Rectal smooth muscle tissue (tissue), 1 donor: ENCODE data around the gene ENDOV.

Experiments used
- H3K27ac ChIP-seq: one replicate; pipeline ENCODE4 v1.7.0; 2013; ENCODE audit warnings: low read depth, low read length, inconsistent platforms
- H3K27me3 ChIP-seq: one replicate; pipeline ENCODE4 v1.7.0; 2013; ENCODE audit warnings: low read length; ENCODE audit not compliant: control insufficient read depth, insufficient read depth
- H3K36me3 ChIP-seq: one replicate; pipeline ENCODE4 v1.7.0; 2013; ENCODE audit warnings: low read length; ENCODE audit not compliant: control insufficient read depth, insufficient read depth
- H3K4me1 ChIP-seq: one replicate; pipeline ENCODE4 v1.7.0; 2013; ENCODE audit warnings: low read length; ENCODE audit not compliant: control insufficient read depth, insufficient read depth
- H3K4me3 ChIP-seq: one replicate; pipeline ENCODE4 v1.7.0; 2013; ENCODE audit warnings: low read length
- H3K9ac ChIP-seq: one replicate; pipeline ENCODE4 v1.7.0; 2013; ENCODE audit warnings: low read length

ENDOV gene

GRCh38 chr17:80414803-80415625, at the start of gene ENDOV:
ENDOV (plus strand) TSS chr17:80415167; CDS start chr17:80415195, 28 bp downstream.
- H3K9ac ChIP-seq = peak within 1 kb of the TSS; percentile 92
- peak within 1 kb of the TSS; percentile 95 for H3K27ac ChIP-seq
- H3K27me3 ChIP-seq = no peaks in the 10 kb centered on the region

DNA sequence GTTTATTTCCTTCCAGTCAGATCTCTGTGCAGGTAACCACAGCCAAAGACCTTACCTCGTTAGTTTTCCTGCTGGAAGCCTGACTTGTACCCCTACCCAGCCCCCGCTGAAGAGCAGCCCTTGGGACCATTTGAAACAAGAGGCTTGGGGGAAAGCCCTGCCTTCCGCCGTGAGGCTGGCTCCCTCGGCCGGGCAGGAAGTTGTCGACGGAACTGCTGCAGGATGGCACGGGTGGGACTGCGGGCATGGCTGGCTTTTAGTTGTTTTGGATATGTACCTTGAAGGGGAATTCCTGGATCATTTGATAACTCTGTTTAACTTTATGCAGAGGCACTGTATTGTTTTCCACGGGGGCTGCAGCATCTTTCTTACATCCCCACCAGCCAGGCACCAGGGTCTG, 49.0 kb upstream of the ENDOV start:
- H3K36me3 ChIP-seq = peaks cover 59% of the 10 kb centered on the region
- H3K4me1 ChIP-seq = no peaks in the 10 kb centered on the region
- H3K27ac ChIP-seq = no peak overlapping the region
- no peak overlapping the region for H3K9ac ChIP-seq
- H3K4me3 ChIP-seq = no peak overlapping the region
- H3K27me3 ChIP-seq = no peaks in the 10 kb centered on the region

More at GRCh38 chr17:80414803-80415625, at the start of gene ENDOV:
- peaks cover 3% of the 10 kb centered on the region for H3K4me1 ChIP-seq
- H3K36me3 ChIP-seq = peaks cover 6% of the 10 kb centered on the region
- peak within 1 kb of the TSS; percentile 90 for H3K4me3 ChIP-seq

DNA sequence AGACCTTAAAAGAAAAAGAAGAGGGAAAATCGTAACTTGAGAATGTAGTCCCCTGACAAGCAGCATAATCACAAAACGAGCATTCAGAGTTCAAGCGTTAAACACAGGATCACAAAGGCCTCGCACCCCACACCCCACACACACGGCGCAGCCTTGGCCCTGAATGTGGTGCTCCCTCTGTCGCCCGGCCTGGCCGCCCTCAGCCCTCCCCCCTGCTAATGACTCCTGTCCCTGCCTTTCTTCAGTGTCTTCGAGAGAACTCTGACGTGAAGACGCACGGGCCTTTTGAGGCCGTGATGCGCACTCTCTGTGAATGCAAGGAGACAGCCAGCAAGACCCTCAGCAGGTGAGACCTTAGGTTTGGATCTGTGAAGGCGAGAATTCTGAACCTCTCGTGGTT, 47.5 kb upstream of the ENDOV start:
- Histone ChIP-seq H3K4me1 (no peaks in the 10 kb centered on the region), H3K27ac (no peak overlapping the region), H3K36me3 (peaks cover 57% of the 10 kb centered on the region), H3K27me3 (no peaks in the 10 kb centered on the region), H3K9ac (no peak overlapping the region), H3K4me3 (no peak overlapping the region)

- Histone ChIP-seq H3K4me3 (no peak overlapping the region), H3K27me3 (no peaks in the 10 kb centered on the region), H3K9ac (no peak overlapping the region), H3K36me3 (peaks cover 52% of the 10 kb centered on the region), H3K27ac (no peak overlapping the region), H3K4me1 (no peaks in the 10 kb centered on the region)
Measured at GRCh38 chr17:80371196-80371595, 43.8 kb upstream of the ENDOV start.

GRCh38 chr17:80372456-80372855, 42.5 kb upstream of the ENDOV start:
- Histone ChIP-seq H3K36me3 (peaks cover 60% of the 10 kb centered on the region), H3K4me1 (no peaks in the 10 kb centered on the region), H3K4me3 (no peak overlapping the region)

DNA sequence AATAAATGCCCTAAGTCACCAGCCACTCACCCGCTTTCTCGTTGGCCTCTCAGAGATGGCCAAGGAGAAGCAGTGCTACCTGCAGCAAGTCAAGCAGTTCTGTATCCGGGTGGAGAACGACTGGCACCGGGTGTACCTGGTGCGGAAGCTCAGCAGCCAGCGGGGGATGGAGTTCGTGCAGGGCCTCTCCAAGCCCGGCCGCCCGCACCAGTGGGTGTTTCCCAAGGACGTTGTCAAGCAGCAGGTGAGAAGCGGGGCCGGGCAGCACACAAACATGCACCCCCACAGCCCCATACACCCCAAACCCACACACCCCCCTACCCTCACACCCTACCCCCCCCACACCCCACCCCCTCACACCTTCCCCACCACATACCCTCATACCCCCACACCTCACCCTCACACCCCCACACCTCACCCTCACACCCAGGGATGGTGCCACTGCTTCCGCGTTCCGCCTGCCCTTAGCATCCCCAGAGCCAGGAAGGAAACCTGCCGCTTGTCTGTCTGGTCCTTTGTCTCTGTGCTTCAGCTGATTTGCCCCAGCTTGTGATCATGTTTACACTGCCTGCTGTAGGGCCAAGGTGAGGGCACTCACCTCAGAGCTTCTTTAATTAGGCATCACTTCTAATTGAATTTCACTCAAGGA, 41.9 kb upstream of the ENDOV start:
- Histone ChIP-seq H3K27me3 (no peaks in the 10 kb centered on the region), H3K36me3 (peaks cover 59% of the 10 kb centered on the region), H3K4me1 (no peaks in the 10 kb centered on the region), H3K9ac (no peak overlapping the region), H3K27ac (no peak overlapping the region), H3K4me3 (no peak overlapping the region)

More at GRCh38 chr17:80372456-80372855, 42.5 kb upstream of the ENDOV start:
- no peaks in the 10 kb centered on the region for H3K27me3 ChIP-seq
- no peak overlapping the region for H3K27ac ChIP-seq
- no peak overlapping the region for H3K9ac ChIP-seq

- no peak overlapping the region for H3K4me3 ChIP-seq
- H3K36me3 ChIP-seq = peaks cover 55% of the 10 kb centered on the region
- H3K27me3 ChIP-seq = no peaks in the 10 kb centered on the region
- H3K4me1 ChIP-seq = no peaks in the 10 kb centered on the region
- H3K27ac ChIP-seq = no peak overlapping the region
- H3K9ac ChIP-seq = no peak overlapping the region
Measured at GRCh38 chr17:80374039-80374731, 40.8 kb upstream of the ENDOV start.

DNA sequence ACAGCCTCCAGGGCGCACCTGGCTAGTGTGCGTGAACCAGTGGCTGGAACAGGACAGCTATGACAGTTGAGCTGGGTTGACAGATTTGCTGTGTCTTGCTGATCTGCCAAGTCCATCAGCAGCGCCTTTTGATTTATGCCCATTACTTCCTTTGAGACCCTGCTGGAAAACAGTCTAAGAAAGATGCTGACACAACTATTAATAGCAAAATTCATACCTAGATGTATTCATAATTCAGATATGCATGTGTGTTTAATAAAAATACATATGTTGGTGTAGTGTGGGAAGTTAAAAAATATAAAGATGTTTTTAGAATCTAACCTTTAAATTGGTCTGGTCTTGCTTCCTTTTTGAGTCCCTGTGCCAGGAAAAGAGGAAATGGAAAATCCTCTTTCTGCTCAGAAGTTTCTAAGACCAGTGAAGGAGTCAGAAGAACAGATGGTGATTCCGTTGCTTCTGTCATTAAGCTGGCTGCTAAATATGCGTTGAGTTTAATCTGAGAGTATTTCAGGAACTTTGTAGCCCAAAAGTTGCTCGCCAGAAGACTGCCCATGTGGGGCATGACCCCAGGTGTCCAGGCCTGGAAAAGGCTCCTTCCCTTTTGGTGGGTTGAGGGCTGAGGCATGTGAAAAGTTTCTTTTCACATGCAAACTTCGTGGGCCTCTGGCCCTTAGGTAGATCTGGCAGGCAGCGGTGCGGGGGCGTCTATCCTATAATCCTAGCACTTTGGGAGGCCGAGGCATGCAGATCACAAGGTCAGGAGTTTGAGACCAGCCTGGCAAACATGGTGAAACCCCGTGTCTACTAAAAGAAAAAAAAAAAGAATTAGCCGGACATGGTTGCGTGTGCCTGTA, 40.0 kb upstream of the ENDOV start:
- Histone ChIP-seq H3K27me3 (no peaks in the 10 kb centered on the region), H3K36me3 (peaks cover 54% of the 10 kb centered on the region), H3K4me1 (no peaks in the 10 kb centered on the region), H3K27ac (no peak overlapping the region), H3K4me3 (no peak overlapping the region), H3K9ac (no peak overlapping the region)

- Histone ChIP-seq H3K9ac (no peak overlapping the region), H3K4me1 (no peaks in the 10 kb centered on the region), H3K4me3 (no peak overlapping the region), H3K36me3 (peaks cover 61% of the 10 kb centered on the region), H3K27me3 (no peaks in the 10 kb centered on the region), H3K27ac (no peak overlapping the region)
Measured at GRCh38 chr17:80376531-80376930, 38.4 kb upstream of the ENDOV start.

- H3K4me3 ChIP-seq = no peak overlapping the region
- H3K4me1 ChIP-seq = no peaks in the 10 kb centered on the region
- no peak overlapping the region for H3K9ac ChIP-seq
- H3K27ac ChIP-seq = no peak overlapping the region
- peaks cover 65% of the 10 kb centered on the region for H3K36me3 ChIP-seq
- no peaks in the 10 kb centered on the region for H3K27me3 ChIP-seq
Measured at GRCh38 chr17:80377798-80378197, 37.2 kb upstream of the ENDOV start.

GRCh38 chr17:80379348-80379747, 35.6 kb upstream of the ENDOV start:
- peaks cover 64% of the 10 kb centered on the region for H3K36me3 ChIP-seq
- no peaks in the 10 kb centered on the region for H3K4me1 ChIP-seq
- no peak overlapping the region for H3K4me3 ChIP-seq
- no peak overlapping the region for H3K27ac ChIP-seq
- H3K27me3 ChIP-seq = no peaks in the 10 kb centered on the region
- peak overlapping the region; percentile 17 for H3K9ac ChIP-seq

- Histone ChIP-seq H3K9ac (no peak overlapping the region), H3K27ac (no peak overlapping the region), H3K27me3 (no peaks in the 10 kb centered on the region), H3K4me3 (no peak overlapping the region), H3K36me3 (peaks cover 67% of the 10 kb centered on the region), H3K4me1 (no peaks in the 10 kb centered on the region)
Measured at GRCh38 chr17:80380068-80380467, 34.9 kb upstream of the ENDOV start.
